Effector memory CD8-positive, alpha-beta T cell (primary cell): ENCODE measurements around the gene MSX1.

Experiments
- ATAC-seq: fragments of 150-1000 bp; cut with Tn5 transposase; replicated peaks from 2 replicates; pipeline ENCODE4 v1.10.0; 2021; ENCODE audit warnings: mild to moderate bottlenecking, moderate library complexity
- DNase-seq, 3 experiments: peaks; one replicate each; pipeline ENCODE4 v3.0.0; 2021
- H3K27ac Mint-ChIP-seq, 2 donors: one replicate each; pipeline ENCODE4 v1.8.0; 2022; ENCODE audit warnings: mild to moderate bottlenecking in 2 of 2, mixed read lengths in 2 of 2, moderate library complexity in 2 of 2
- H3K27me3 Mint-ChIP-seq, 2 donors: one replicate each; pipeline ENCODE4 v1.8.0; 2022; ENCODE audit warnings: mixed read lengths in 2 of 2
- H3K36me3 Mint-ChIP-seq: one replicate; pipeline ENCODE4 v1.8.0; 2022; ENCODE audit warnings: mild to moderate bottlenecking, moderate library complexity, mixed read lengths; ENCODE audit not compliant: insufficient read depth
- H3K4me1 Mint-ChIP-seq, 2 donors: one replicate each; pipeline ENCODE4 v1.8.0; 2022; ENCODE audit warnings: low read depth in 2 of 2, mixed read lengths in 2 of 2
- H3K4me3 Mint-ChIP-seq, 2 donors: one replicate each; pipeline ENCODE4 v1.8.0; 2022; ENCODE audit warnings: mild to moderate bottlenecking in 2 of 2, mixed read lengths in 2 of 2, moderate library complexity in 2 of 2
- H3K9me3 Mint-ChIP-seq, 2 donors: one replicate each; pipeline ENCODE4 v1.8.0; 2022; ENCODE audit warnings: mixed read lengths in 2 of 2

MSX1 gene

GRCh38 chr4:4856071-4857000 lies 3.1 kb upstream of the MSX1 start:
- Mint-ChIP-seq H3K36me3 (peaks cover 13% of the 10 kb centered on the region), H3K4me1 (peaks cover 38 to 41% of the 10 kb centered on the region in 2 donors), H3K27me3 (peaks cover 71 to 94% of the 10 kb centered on the region in 2 donors), H3K9me3 (no peaks in the 10 kb centered on the region), H3K4me3 (peak overlapping the region; percentile 55 to 72), H3K27ac (peak overlapping the region in 1 of 2 donors; percentile 60)
- DNase-seq = no peak
- ATAC-seq = peak; percentile 18

GRCh38 chr4:4857001-4857808 lies 2.3 kb upstream of the MSX1 start:
- Mint-ChIP-seq H3K4me3 (peak overlapping the region; percentile 50 to 51), H3K27ac (no peak overlapping the region), H3K27me3 (peaks cover 79 to 94% of the 10 kb centered on the region in 2 donors), H3K36me3 (peaks cover 13% of the 10 kb centered on the region), H3K9me3 (no peaks in the 10 kb centered on the region), H3K4me1 (peaks cover 38 to 41% of the 10 kb centered on the region in 2 donors)
- DNase-seq (no peak), ATAC-seq (no peak)

- H3K27ac Mint-ChIP-seq = no peak overlapping the region
- H3K4me1 Mint-ChIP-seq = peaks cover 34 to 37% of the 10 kb centered on the region in 2 donors
- no peak for ATAC-seq
- H3K9me3 Mint-ChIP-seq = no peaks in the 10 kb centered on the region
- peaks cover 11% of the 10 kb centered on the region for H3K36me3 Mint-ChIP-seq
- peak overlapping the region in 1 of 2 donors; percentile 72 for H3K4me3 Mint-ChIP-seq
- H3K27me3 Mint-ChIP-seq = peaks cover 84 to 94% of the 10 kb centered on the region in 2 donors
- no peak for DNase-seq
These were observed 1.5 kb upstream of the MSX1 start for GRCh38 chr4:4857809-4858508.

GRCh38 chr4:4858527-4859324 lies 739 bp upstream of the MSX1 start:
- Mint-ChIP-seq H3K27me3 (peaks cover 81 to 93% of the 10 kb centered on the region in 2 donors), H3K36me3 (peaks cover 7% of the 10 kb centered on the region), H3K4me1 (peaks cover 27 to 29% of the 10 kb centered on the region in 2 donors), H3K9me3 (no peaks in the 10 kb centered on the region), H3K27ac (no peak overlapping the region), H3K4me3 (peak overlapping the region; percentile 72 to 82)
- DNase-seq (no peak), ATAC-seq (no peak)

GRCh38 chr4:4859799-4860599 lies 534 bp downstream of the MSX1 start:
- Mint-ChIP-seq H3K9me3 (no peaks in the 10 kb centered on the region), H3K27ac (peak overlapping the region in 1 of 2 donors; percentile 44), H3K4me3 (peak overlapping the region; percentile 79 to 83), H3K4me1 (peaks cover 27 to 28% of the 10 kb centered on the region in 2 donors), H3K27me3 (peaks cover 80 to 83% of the 10 kb centered on the region in 2 donors), H3K36me3 (peaks cover 7% of the 10 kb centered on the region)
- DNase-seq (no peak), ATAC-seq (peak; percentile 20)

- Mint-ChIP-seq H3K4me1 (peaks cover 23 to 28% of the 10 kb centered on the region in 2 donors), H3K27ac (peak overlapping the region in 1 of 2 donors; percentile 44), H3K4me3 (peak overlapping the region; percentile 79 to 83), H3K36me3 (peaks cover 7% of the 10 kb centered on the region), H3K9me3 (no peaks in the 10 kb centered on the region), H3K27me3 (peaks cover 72 to 86% of the 10 kb centered on the region in 2 donors)
- DNase-seq (no peak), ATAC-seq (peak; percentile 14)
These were observed 1.3 kb downstream of the MSX1 start for GRCh38 chr4:4860600-4861389.

GRCh38 chr4:4861390-4862018 lies 2.0 kb downstream of the MSX1 start:
- Mint-ChIP-seq H3K4me3 (peak overlapping the region; percentile 79 to 83), H3K36me3 (peaks cover 7% of the 10 kb centered on the region), H3K9me3 (no peaks in the 10 kb centered on the region), H3K4me1 (peaks cover 24 to 30% of the 10 kb centered on the region in 2 donors), H3K27me3 (peaks cover 65 to 86% of the 10 kb centered on the region in 2 donors), H3K27ac (no peak overlapping the region)
- DNase-seq (no peak), ATAC-seq (no peak)

GRCh38 chr4:4862071-4862551 lies 2.6 kb downstream of the MSX1 start:
- Mint-ChIP-seq H3K27me3 (peaks cover 59 to 82% of the 10 kb centered on the region in 2 donors), H3K27ac (no peak overlapping the region), H3K36me3 (peaks cover 7% of the 10 kb centered on the region), H3K4me1 (peaks cover 21 to 28% of the 10 kb centered on the region in 2 donors), H3K4me3 (peak overlapping the region in 1 of 2 donors; percentile 83), H3K9me3 (no peaks in the 10 kb centered on the region)
- ATAC-seq = no peak
- no peak for DNase-seq

- Mint-ChIP-seq H3K9me3 (no peaks in the 10 kb centered on the region), H3K4me1 (peaks cover 18 to 25% of the 10 kb centered on the region in 2 donors), H3K27me3 (peaks cover 52 to 75% of the 10 kb centered on the region in 2 donors), H3K36me3 (peaks cover 3% of the 10 kb centered on the region), H3K4me3 (peak overlapping the region in 1 of 2 donors; percentile 23), H3K27ac (no peak overlapping the region)
- ATAC-seq (no peak), DNase-seq (no peak)
These were observed 3.4 kb downstream of the MSX1 start for GRCh38 chr4:4862665-4863482.

GRCh38 chr4:4864443-4864939 lies 5.0 kb downstream of the MSX1 start:
- no peaks in the 10 kb centered on the region for H3K36me3 Mint-ChIP-seq
- DNase-seq (no peak), ATAC-seq (no peak)
- peaks cover 35 to 70% of the 10 kb centered on the region in 2 donors for H3K27me3 Mint-ChIP-seq
- H3K9me3 Mint-ChIP-seq = no peaks in the 10 kb centered on the region
- no peak overlapping the region for H3K4me3 Mint-ChIP-seq
- H3K27ac Mint-ChIP-seq = no peak overlapping the region
- peaks cover 12 to 20% of the 10 kb centered on the region in 2 donors for H3K4me1 Mint-ChIP-seq
